ENCODE data around the gene ADAM11. TPM values are rescaled to one million over a fixed set of nuclear protein-coding genes. Genes with fewer than 3 reads are reported as not detected.

ADAM11 gene
- 1.0 and 1.4 TPM in 2 replicates for total RNA-seq (2011; cell fraction: chromatin; rRNA removed; ENCODE audit: low replicate concordance)
- total RNA-seq (2011; cell fraction: nucleolus; rRNA removed) = 1.6 and 2.0 TPM in 2 replicates
- 0.22 and 0.76 TPM in 2 replicates for total RNA-seq (2011; cell fraction: nucleoplasm; rRNA removed)
- total RNA-seq (2014; rRNA removed) (0.14 and 0.41 TPM in 2 replicates), total RNA-seq (2014; rRNA removed; fragmentation: Illumina TruSeq; extraction: Trizol) (not detected in 2 replicates), total RNA-seq (2015; rRNA removed; fragmentation: Illumina TruSeq; extraction: Trizol) (0.04 TPM in 2 replicates), total RNA-seq (2021) (0.18 and 0.31 TPM in 2 replicates), polyA plus RNA-seq (2011; rRNA removed) (0.15 and 0.23 TPM in 2 replicates), polyA plus RNA-seq (2014; fragmentation: Illumina TruSeq; extraction: Trizol) (0.08 and 0.10 TPM in 2 replicates), polyA plus RNA-seq (2014; fragmentation: Nextera tagmentation; extraction: Ambion mirVana) (under 1 TPM in 1 of 2 experiments, not detected in 1; 0.01 TPM), polyA plus RNA-seq (2014; rRNA removed) (0.17 and 0.84 TPM in 2 replicates), polyA minus RNA-seq (2011; rRNA and poly(A)+ RNA removed) (0.06 and 0.39 TPM in 2 replicates), Bru-seq, nascent RNA (percentile 27 among the genes with signal in this experiment), BruChase-seq, experiment 1, labeled RNA remaining after a 2-hour chase (percentile 16 among the genes with signal in this experiment), BruChase-seq, experiment 2, labeled RNA remaining after a 6-hour chase (percentile 17 among the genes with signal in this experiment)
- 0.13 and 0.16 TPM in 2 replicates for polyA plus RNA-seq (2011; cell fraction: cytosol; rRNA removed)
- 1.7 and 1.8 TPM in 2 replicates for polyA plus RNA-seq (2011; cell fraction: nucleus; rRNA removed)
- polyA plus RNA-seq (2012) = 0.22 and 0.30 TPM in 2 replicates
- not detected in 2 replicates for polyA minus RNA-seq (2011; cell fraction: cytosol; rRNA and poly(A)+ RNA removed)
- polyA minus RNA-seq (2011; cell fraction: nucleus; rRNA and poly(A)+ RNA removed) = 0.27 and 0.44 TPM in 2 replicates
- long read RNA-seq, experiment 1, partial matches to known transcripts = 0 of 1 reads
- long read RNA-seq, experiment 1, other reads (novel, unspliced or antisense) = 1 of 1 reads
- long read RNA-seq, experiment 2 = 0 reads
- long read RNA-seq, experiment 3 = 0 reads

- in situ Hi-C loops (cut with MboI) = no loop called here
- Histone ChIP-seq H4K20me1 (replicated peaks; ENCODE audit: control insufficient read depth, insufficient read depth, low read length) (peaks cover 10% of the 10 kb centered on the region; the same call in 1 of the 2 replicates), H2AFZ (ENCODE audit: low read depth, low read length) (no peak within 1 kb of the TSS), H3K4me1 (replicated peaks in 1 of 2; ENCODE audit: control insufficient read depth in 2 of 2, insufficient read depth in 2 of 2, low read length in 2 of 2) (peaks cover 0 to 15% of the 10 kb centered on the region in 2 experiments; a peak in 2 of 5 replicates), H3K27ac (ENCODE audit: extremely low read depth, low read depth, low read length) (no peak within 1 kb of the TSS), H3K79me2 (ENCODE audit: control insufficient read depth, insufficient read depth, low read length) (no peaks in the 10 kb centered on the region), H3K36me3 (ENCODE audit: control insufficient read depth, insufficient read depth, low read length) (no peaks in the 10 kb centered on the region), H3K27me3 (ENCODE audit: control insufficient read depth in 2 of 2, insufficient read depth in 2 of 2, low read length in 2 of 2) (peaks cover 3 to 36% of the 10 kb centered on the region in 2 experiments; a peak in 3 of 5 replicates), H3K9ac (ENCODE audit: insufficient read depth in 1 of 2, low read depth in 2 of 2, low read length in 2 of 2) (peak within 1 kb of the TSS in 1 of 2 experiments; percentile 82; a peak in 2 of 4 replicates), H3K4me3 (no peak within 1 kb of the TSS), H3K4me2 (ENCODE audit: insufficient read depth, low read length) (peak within 1 kb of the TSS; percentile 21; the same call in 1 of the 2 replicates), H3K9me1 (ENCODE audit: control insufficient read depth, insufficient read depth, low read length) (no peaks in the 10 kb centered on the region), H3K9me3 (replicated peaks; ENCODE audit: control insufficient read depth, insufficient read depth, low read depth, low read length) (no peaks in the 10 kb centered on the region)
- TF ChIP-seq E2F6 (IDR thresholded peaks at IDR 0.05; ENCODE audit: borderline replicate concordance in 1 of 2, extremely low read depth in 1 of 2, insufficient read depth in 1 of 2, insufficient read length in 1 of 2, low read depth in 1 of 2, low read length in 1 of 2, poor library complexity in 1 of 2, severe bottlenecking in 1 of 2) = peak in 1 of 2 experiments; percentile 73
- TF ChIP-seq PURB (CRISPR knock-in tag; IDR thresholded peaks at IDR 0.05; ENCODE audit: low read depth) = no peak
- TF ChIP-seq ZBTB7A (IDR thresholded peaks at IDR 0.05; ENCODE audit: borderline replicate concordance, control insufficient read depth, low read depth, low read length) = peak; percentile 4; the same call in 1 of the 2 replicates
- TF ChIP-seq NEUROD1 (IDR thresholded peaks at IDR 0.05; ENCODE audit: borderline replicate concordance, low read depth, low read length, partially characterized antibody) = no peak
- TF ChIP-seq KDM5B (IDR thresholded peaks at IDR 0.05; ENCODE audit: insufficient replicate concordance, low read depth, low read length) = no peak
- peak; percentile 50 for TF ChIP-seq VEZF1 (CRISPR knock-in tag; IDR thresholded peaks at IDR 0.05)
- WGBS (ENCODE audit: insufficient coverage, low coverage, missing lambda C conversion rate) = 21% methylated on average over 40 of the region's 74 CpGs
- ATAC-seq (peak; percentile 33), FAIRE-seq (no peak), DNase-seq (ENCODE audit: extremely low read depth in 1 of 4, low spot score in 3 of 4) (peak in 3 of 4 experiments; percentile 55 to 83 (median 82))
- intact Hi-C loops (cut with micrococcal nuclease) = no loop called here
- CTCF ChIA-PET (ENCODE audit: low intra/inter-chr PET ratio) = no interaction called here
- BruUV-seq (replicated peaks) = no TSS peak
- POLR2A ChIA-PET = no interaction called here
Observed at GRCh38 chr17:44758414-44759085, at the start of gene ADAM11. Gene ADAM11, plus strand, starts transcription at chr17:44758988. Its CDS starts 212 bp downstream, at chr17:44759200.
